ENCODE measurements around the gene CLEC12A. TPM values are rescaled to one million over a fixed set of nuclear protein-coding genes. Genes with fewer than 3 reads are reported as not detected.
"Not testable (repeated sequence)": the region's sequence is repeated elsewhere in the genome, so short reads cannot be mapped to it uniquely, and the experiment has no call there.

The CLEC12A gene
- total RNA-seq, 2 donors from 2014 or later: 0.99 TPM; not detected in 1

DNA sequence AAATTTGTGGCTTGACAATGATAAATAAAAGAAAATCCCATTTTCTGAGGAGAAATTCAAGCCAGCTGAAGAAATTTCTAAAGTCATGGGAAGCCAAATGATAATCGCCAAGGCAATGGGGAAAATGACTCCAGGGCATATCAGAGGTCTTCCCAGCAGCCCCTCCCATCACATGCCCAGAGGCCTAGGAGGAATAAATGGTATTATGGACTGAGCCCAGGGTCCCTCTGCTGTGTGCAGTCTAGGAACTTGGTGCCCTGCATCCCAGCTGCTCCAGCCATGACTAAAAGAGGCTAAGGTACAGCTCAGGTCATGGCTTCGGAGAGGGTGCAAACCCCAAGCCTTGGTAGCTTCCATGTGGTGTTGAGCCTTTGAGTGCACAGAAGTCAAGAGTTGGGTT is 4.4 kb downstream of the CLEC12A start:
- no peaks in the 10 kb centered on the region for H3K36me3 ChIP-seq (replicated peaks in 1 of 2; ENCODE audit: insufficient read depth in 1 of 2, low read depth in 2 of 2)
- no peaks in the 10 kb centered on the region for H3K4me1 ChIP-seq
- no peak overlapping the region for H3K27ac ChIP-seq
- DNase-seq: no peak
- 67 to 75% methylated on average over 2 of the region's 2 CpGs for WGBS, 2 donors
- H3K4me3 ChIP-seq: no peak overlapping the region
- no peak for TF ChIP-seq POLR2A (IDR thresholded peaks at IDR 0.05)
- TF ChIP-seq, protein P1, sequence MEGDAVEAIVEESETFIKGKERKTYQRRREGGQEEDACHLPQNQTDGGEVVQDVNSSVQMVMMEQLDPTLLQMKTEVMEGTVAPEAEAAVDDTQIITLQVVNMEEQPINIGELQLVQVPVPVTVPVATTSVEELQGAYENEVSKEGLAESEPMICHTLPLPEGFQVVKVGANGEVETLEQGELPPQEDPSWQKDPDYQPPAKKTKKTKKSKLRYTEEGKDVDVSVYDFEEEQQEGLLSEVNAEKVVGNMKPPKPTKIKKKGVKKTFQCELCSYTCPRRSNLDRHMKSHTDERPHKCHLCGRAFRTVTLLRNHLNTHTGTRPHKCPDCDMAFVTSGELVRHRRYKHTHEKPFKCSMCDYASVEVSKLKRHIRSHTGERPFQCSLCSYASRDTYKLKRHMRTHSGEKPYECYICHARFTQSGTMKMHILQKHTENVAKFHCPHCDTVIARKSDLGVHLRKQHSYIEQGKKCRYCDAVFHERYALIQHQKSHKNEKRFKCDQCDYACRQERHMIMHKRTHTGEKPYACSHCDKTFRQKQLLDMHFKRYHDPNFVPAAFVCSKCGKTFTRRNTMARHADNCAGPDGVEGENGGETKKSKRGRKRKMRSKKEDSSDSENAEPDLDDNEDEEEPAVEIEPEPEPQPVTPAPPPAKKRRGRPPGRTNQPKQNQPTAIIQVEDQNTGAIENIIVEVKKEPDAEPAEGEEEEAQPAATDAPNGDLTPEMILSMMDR (IDR thresholded peaks at IDR 0.05): no peak
- ATAC-seq: no peak
- H3K27me3 ChIP-seq: no peaks in the 10 kb centered on the region
- peaks cover 0 to 7% (median 0%) of the 10 kb centered on the region in 3 donors for H3K9me3 ChIP-seq
- intact Hi-C loops (cut with DNase I): no loop called here

DNA sequence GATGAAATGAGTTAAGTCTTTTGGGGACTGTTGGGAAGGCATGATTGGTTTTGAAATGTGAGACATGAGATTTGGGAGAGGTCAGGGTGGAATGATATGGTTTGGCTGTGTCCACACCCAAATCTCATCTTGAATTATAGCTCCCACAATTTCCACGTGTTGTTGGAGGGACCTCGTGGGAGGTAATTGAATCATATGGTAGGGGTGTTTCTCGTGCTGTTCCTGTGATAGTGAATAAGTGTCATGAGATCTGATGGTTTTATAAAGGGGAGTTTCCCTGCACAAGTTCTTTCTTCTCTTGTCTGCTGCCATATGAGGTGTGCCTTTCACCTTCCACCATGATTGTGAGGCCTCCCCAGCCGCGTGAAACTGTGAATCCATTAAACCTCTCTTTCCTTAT is 5.4 kb downstream of the CLEC12A start:
- DNase-seq; H3K27me3 ChIP-seq; H3K9me3 ChIP-seq; intact Hi-C loops (cut with DNase I); H3K4me1 ChIP-seq; H3K4me3 ChIP-seq; H3K36me3 ChIP-seq (replicated peaks in 1 of 2; ENCODE audit: insufficient read depth in 1 of 2, low read depth in 2 of 2); H3K27ac ChIP-seq; ATAC-seq: not testable (repeated sequence)
- WGBS, 2 donors: 33 to 41% methylated on average over 5 of the region's 5 CpGs

DNA sequence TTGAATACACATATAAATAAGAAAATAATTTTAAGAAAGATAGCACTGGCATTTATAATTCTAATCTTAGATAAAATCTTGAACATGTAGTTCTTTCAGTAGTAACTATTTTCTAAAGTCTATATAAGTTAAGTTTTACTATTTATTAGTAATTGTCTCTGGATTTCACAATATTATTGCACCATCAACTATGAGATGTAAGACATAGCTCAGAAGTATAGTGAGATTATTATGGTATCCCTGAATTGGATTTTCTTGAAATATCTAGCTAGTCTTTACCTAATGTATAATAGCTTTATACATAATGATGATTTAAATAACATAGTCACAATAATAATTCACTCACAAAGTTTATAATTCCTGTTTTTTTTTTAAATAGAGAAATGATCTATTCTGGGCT is 6.7 kb downstream of the CLEC12A start:
- H3K27ac ChIP-seq: no peak overlapping the region
- intact Hi-C loops (cut with DNase I): no loop called here
- DNase-seq: no peak
- no peaks in the 10 kb centered on the region for H3K4me1 ChIP-seq
- no peaks in the 10 kb centered on the region for H3K36me3 ChIP-seq (replicated peaks in 1 of 2; ENCODE audit: insufficient read depth in 1 of 2, low read depth in 2 of 2)
- peaks cover 0 to 7% (median 0%) of the 10 kb centered on the region in 3 donors for H3K9me3 ChIP-seq
- no peak overlapping the region for H3K4me3 ChIP-seq
- TF ChIP-seq, protein P1 (IDR thresholded peaks at IDR 0.05): no peak
- no peak for TF ChIP-seq POLR2A (IDR thresholded peaks at IDR 0.05)
- H3K27me3 ChIP-seq: no peaks in the 10 kb centered on the region
- ATAC-seq: no peak

DNA sequence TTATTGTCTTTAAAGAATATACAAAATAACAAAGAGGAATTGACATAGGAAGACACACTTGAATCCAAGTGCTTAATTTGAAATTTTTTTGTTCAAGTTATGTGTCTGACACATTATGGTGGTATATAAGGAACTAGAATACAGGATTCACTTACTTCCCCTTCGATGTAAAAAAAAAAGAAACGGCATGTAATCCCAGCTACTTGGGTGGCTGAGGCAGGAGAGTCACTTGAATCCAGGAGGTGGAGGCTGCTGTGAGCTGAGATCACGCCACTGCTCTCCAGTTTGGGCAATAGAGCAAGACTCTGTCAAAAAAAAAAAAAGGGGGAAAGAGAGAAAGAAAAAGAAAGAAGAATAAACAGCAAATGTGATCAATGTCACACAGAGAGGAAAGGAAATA is 8.9 kb downstream of the CLEC12A start:
- ATAC-seq (no peak), DNase-seq (no peak)
- H3K9me3 ChIP-seq: peaks cover 0 to 7% (median 0%) of the 10 kb centered on the region in 3 donors
- H3K27me3 ChIP-seq: no peaks in the 10 kb centered on the region
- TF ChIP-seq, protein P1 (IDR thresholded peaks at IDR 0.05): no peak
- TF ChIP-seq POLR2A (IDR thresholded peaks at IDR 0.05): no peak
- no peaks in the 10 kb centered on the region for H3K4me1 ChIP-seq
- no peak overlapping the region for H3K4me3 ChIP-seq
- no peaks in the 10 kb centered on the region for H3K36me3 ChIP-seq (replicated peaks in 1 of 2; ENCODE audit: insufficient read depth in 1 of 2, low read depth in 2 of 2)
- 47 to 59% methylated on average over 3 of the region's 3 CpGs for WGBS, 2 donors
- intact Hi-C loops (cut with DNase I): no loop called here
- no peak overlapping the region for H3K27ac ChIP-seq

DNA sequence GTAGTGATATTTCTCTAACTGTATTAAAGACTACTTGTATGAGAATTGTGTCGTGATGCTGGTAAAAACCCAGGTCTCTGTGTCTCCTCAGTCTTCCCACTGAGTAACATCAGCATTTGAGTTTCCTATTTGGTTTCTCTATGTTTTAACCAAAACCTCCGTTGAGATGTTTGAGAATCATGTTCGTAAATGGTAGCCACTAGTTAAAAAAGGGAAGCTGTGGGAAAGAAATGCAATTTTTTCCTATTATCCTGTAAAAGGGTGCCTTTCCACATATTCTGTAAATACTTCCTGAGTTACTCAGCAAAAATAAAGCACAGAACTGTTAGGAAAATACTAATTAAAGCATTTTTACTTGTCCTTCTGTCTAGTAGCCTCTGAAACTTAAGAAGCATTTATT is 20.7 kb downstream of the CLEC12A start:
- intact Hi-C loops (cut with DNase I): no loop called here
- Histone ChIP-seq H3K36me3 (replicated peaks in 1 of 2; ENCODE audit: insufficient read depth in 1 of 2, low read depth in 2 of 2) (no peaks in the 10 kb centered on the region), H3K4me1 (no peaks in the 10 kb centered on the region), H3K4me3 (no peak overlapping the region), H3K27me3 (no peaks in the 10 kb centered on the region), H3K27ac (no peak overlapping the region), H3K9me3 (no peaks in the 10 kb centered on the region)
- WGBS, 2 donors: 39 to 57% methylated on average over 3 of the region's 3 CpGs
- DNase-seq: no peak
- ATAC-seq: no peak
- TF ChIP-seq, protein P1 (IDR thresholded peaks at IDR 0.05): no peak
- TF ChIP-seq POLR2A (IDR thresholded peaks at IDR 0.05): no peak
